Esophagus muscularis mucosa (tissue), 4 donors: Measurements from ENCODE around the gene PTGFR. TPM values are rescaled to one million over a fixed set of nuclear protein-coding genes. Genes with fewer than 3 reads are reported as not detected.

Experiments used
- DNase-seq: peaks from one replicate; pipeline ENCODE4 v3.0.0-alpha.2; 2017; ENCODE audit errors: extremely low spot score
- H3K27ac ChIP-seq, 4 donors: fragments of 200-600 bp; sonication (generic); replicated peaks in 1 of 4; 1 replicate in 3 of 4; 2 replicates in 1 of 4; pipeline ENCODE4 v1.5.1; 2016 to 2019; ENCODE audit warnings: mild to moderate bottlenecking in 1 of 4
- H3K27me3 ChIP-seq, 4 donors: fragments of 200-600 bp; sonication (generic); one replicate each; pipeline versions ENCODE4 v1.5.1 to v1.6.0; 2016 to 2019
- H3K36me3 ChIP-seq, 4 donors: fragments of 200-600 bp; sonication (generic); one replicate each; pipeline ENCODE4 v1.5.1; 2016 to 2019
- H3K4me1 ChIP-seq, 4 donors: fragments of 200-600 bp; sonication (generic); one replicate each; pipeline ENCODE4 v1.5.1; 2016 to 2019
- H3K4me3 ChIP-seq, 4 donors: fragments of 200-600 bp; sonication (generic); 1 replicate in 2 of 4; 2 replicates in 2 of 4; pipeline ENCODE4 v1.5.1; 2016 to 2019; ENCODE audit warnings: mild to moderate bottlenecking in 4 of 4, moderate library complexity in 1 of 4
- H3K9me3 ChIP-seq, 4 donors: fragments of 200-600 bp; sonication (generic); 1 replicate in 3 of 4; 2 replicates in 1 of 4; pipeline ENCODE4 v1.5.1; 2016 to 2019
- EP300 ChIP-seq: sonication (generic); formaldehyde crosslinking; IDR thresholded peaks from one replicate; pipeline ENCODE4 v1.6.1; 2017; ENCODE audit warnings: antibody characterized with exemption
- POLR2A ChIP-seq: fragments of 450-650 bp; IDR thresholded peaks from one replicate; pipeline ENCODE4 v1.6.1; 2017; ENCODE audit warnings: antibody characterized with exemption, moderate library complexity, mild to moderate bottlenecking, low read depth
- POLR2AphosphoS5 ChIP-seq, 2 donors: sonication (generic); formaldehyde crosslinking; IDR thresholded peaks; one replicate each; pipeline ENCODE4 v1.6.1; 2017; ENCODE audit warnings: antibody characterized with exemption in 2 of 2
- WGBS: methylation state at CpG from one replicate; pipeline ENCODE4 v1.1.5; 2018; 5-methylcytosine and 5-hydroxymethylcytosine counted together
- intact Hi-C: fragments of 100-400 bp; cut with DNase I; formaldehyde crosslinking; loops from one replicate; pipeline ENCODE4 v1.15.1; 2023
- total RNA-seq, 4 donors: library from RNA; depleted of rRNA; stranded (reverse); fragments of >200 nt; gene quantifications; one replicate each; pipeline versions ENCODE4 v1.1.0 to v1.2.1, GENCODE V29; 2016
- TF ChIP-seq, protein P1 (sequence below), 3 experiments: fragments of 200-600 bp in 2 of 3; fragments of 450-650 bp in 1 of 3; sonication (generic) in 2 of 3; IDR thresholded peaks; one replicate each; pipeline ENCODE4 v1.5.1; 2017 to 2019; ENCODE audit warnings: antibody characterized with exemption in 3 of 3, mild to moderate bottlenecking in 2 of 3, moderate library complexity in 1 of 3

Gene PTGFR
- total RNA-seq, 4 donors from 2014 or later: 2.1 to 3.8 (median 2.8) TPM

DNA sequence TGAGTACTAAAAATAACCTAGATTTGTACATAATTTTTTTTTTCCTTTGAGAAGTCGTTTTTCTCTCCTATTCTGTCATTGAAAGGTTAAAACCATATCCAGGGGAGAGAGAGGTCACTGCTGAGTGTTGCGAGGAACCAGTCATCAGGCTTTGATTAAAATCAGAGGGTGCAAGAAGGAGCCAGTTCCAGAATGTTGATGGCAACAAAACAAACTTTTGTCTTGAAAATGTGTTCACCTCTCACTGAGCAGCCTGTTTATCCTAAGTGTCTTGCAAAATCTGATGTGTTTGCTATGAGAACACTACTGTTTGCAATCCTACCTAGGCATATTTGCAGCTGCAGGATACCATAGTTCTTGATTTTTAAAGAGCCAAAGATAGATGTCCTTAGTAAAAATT, 25.9 kb downstream of the PTGFR start:
- Histone ChIP-seq H3K9me3 (peaks cover 0 to 2% (median under 1%) of the 10 kb centered on the region in 4 donors), H3K27ac (no peak overlapping the region), H3K4me3 (no peak overlapping the region), H3K36me3 (no peaks in the 10 kb centered on the region), H3K27me3 (no peaks in the 10 kb centered on the region), H3K4me1 (no peaks in the 10 kb centered on the region)
- intact Hi-C loops: no loop called here
- WGBS: 59% methylated on average over 2 of the region's 2 CpGs
- no peak for DNase-seq
- TF ChIP-seq POLR2AphosphoS5 (IDR thresholded peaks at IDR 0.05) (no peak), POLR2A (no peak), EP300 (no peak)
- TF ChIP-seq, protein P1, sequence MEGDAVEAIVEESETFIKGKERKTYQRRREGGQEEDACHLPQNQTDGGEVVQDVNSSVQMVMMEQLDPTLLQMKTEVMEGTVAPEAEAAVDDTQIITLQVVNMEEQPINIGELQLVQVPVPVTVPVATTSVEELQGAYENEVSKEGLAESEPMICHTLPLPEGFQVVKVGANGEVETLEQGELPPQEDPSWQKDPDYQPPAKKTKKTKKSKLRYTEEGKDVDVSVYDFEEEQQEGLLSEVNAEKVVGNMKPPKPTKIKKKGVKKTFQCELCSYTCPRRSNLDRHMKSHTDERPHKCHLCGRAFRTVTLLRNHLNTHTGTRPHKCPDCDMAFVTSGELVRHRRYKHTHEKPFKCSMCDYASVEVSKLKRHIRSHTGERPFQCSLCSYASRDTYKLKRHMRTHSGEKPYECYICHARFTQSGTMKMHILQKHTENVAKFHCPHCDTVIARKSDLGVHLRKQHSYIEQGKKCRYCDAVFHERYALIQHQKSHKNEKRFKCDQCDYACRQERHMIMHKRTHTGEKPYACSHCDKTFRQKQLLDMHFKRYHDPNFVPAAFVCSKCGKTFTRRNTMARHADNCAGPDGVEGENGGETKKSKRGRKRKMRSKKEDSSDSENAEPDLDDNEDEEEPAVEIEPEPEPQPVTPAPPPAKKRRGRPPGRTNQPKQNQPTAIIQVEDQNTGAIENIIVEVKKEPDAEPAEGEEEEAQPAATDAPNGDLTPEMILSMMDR (IDR thresholded peaks at IDR 0.05): no peak

DNA sequence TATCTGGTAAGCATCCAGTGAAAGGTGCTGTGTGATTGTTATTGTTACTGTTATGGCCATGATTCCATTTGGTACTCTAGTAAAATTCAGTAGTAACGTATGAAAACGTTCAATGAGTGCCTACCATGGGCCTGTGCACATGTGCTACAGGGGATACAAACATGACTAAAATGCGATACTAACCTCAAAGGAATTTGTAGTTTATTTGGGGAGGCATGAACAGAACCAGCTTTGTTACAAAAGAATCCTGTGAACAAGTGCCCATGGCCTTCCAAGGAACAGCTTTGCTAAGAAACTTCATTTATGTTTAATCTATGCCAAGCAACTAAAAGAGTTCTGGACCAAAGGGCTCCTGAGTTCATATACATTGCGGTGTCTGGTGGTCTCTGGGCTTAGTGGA, 28.7 kb downstream of the PTGFR start:
- Histone ChIP-seq H3K9me3 (no peaks in the 10 kb centered on the region), H3K4me3 (no peak overlapping the region), H3K4me1 (no peaks in the 10 kb centered on the region), H3K27ac (no peak overlapping the region), H3K27me3 (no peaks in the 10 kb centered on the region), H3K36me3 (no peaks in the 10 kb centered on the region)
- intact Hi-C loops: no loop called here
- WGBS: 87% methylated on average over 4 of the region's 4 CpGs
- TF ChIP-seq POLR2A (no peak), POLR2AphosphoS5 (IDR thresholded peaks at IDR 0.05) (no peak), EP300 (no peak)
- TF ChIP-seq, protein P1 (IDR thresholded peaks at IDR 0.05): no peak
- DNase-seq: no peak

DNA sequence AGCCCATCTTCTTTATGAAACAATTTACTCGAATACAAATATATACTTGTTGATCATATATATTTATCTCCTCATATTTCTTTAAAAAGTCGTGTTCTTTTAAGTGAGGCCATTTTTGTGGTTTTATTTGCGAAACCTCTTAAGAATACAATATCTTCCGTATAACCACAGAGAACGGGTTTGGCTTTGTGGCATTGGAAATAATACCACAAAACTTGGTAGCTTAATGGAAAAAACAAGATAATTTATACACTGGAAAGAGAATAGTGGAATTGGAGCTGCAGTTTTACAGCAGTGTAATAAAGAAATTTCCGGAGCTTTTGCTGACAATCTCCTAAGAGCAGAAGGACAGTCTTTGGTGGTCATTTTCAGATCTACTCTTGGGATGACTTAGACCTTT, 29.4 kb downstream of the PTGFR start:
- TF ChIP-seq POLR2AphosphoS5 (IDR thresholded peaks at IDR 0.05) (no peak), EP300 (no peak), POLR2A (no peak)
- TF ChIP-seq, protein P1 (IDR thresholded peaks at IDR 0.05): no peak
- 83% methylated on average over 6 of the region's 6 CpGs for WGBS
- no peak for DNase-seq
- Histone ChIP-seq H3K27me3 (no peaks in the 10 kb centered on the region), H3K9me3 (no peaks in the 10 kb centered on the region), H3K4me1 (no peaks in the 10 kb centered on the region), H3K27ac (no peak overlapping the region), H3K4me3 (no peak overlapping the region), H3K36me3 (no peaks in the 10 kb centered on the region)
- intact Hi-C loops: no loop called here

DNA sequence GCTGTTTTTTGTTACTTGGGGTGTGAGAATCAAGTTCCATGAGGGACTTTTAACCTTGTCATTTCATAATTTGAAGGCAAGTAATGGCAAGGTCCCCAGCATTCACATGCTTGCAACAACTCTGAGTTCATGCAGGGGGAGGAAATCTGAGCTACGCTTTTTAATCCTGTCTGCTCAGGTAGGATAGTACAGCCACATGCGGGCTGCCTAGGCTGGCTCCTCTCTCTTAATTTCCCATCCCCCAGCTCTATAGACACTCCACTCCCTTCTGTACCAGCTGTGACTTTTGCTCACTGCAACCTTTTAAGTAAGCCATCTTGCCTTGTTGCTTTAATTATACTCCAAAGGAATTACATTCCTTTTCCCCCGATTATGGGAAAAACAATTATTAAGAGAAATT, 30.1 kb downstream of the PTGFR start:
- Histone ChIP-seq H3K27ac (no peak overlapping the region), H3K4me3 (no peak overlapping the region), H3K9me3 (no peaks in the 10 kb centered on the region), H3K27me3 (no peaks in the 10 kb centered on the region), H3K4me1 (no peaks in the 10 kb centered on the region), H3K36me3 (no peaks in the 10 kb centered on the region)
- 88% methylated on average over 3 of the region's 3 CpGs for WGBS
- no peak for TF ChIP-seq POLR2A
- TF ChIP-seq EP300: no peak
- TF ChIP-seq, protein P1 (IDR thresholded peaks at IDR 0.05): no peak
- TF ChIP-seq POLR2AphosphoS5 (IDR thresholded peaks at IDR 0.05): no peak
- no peak for DNase-seq
- intact Hi-C loops: no loop called here

DNA sequence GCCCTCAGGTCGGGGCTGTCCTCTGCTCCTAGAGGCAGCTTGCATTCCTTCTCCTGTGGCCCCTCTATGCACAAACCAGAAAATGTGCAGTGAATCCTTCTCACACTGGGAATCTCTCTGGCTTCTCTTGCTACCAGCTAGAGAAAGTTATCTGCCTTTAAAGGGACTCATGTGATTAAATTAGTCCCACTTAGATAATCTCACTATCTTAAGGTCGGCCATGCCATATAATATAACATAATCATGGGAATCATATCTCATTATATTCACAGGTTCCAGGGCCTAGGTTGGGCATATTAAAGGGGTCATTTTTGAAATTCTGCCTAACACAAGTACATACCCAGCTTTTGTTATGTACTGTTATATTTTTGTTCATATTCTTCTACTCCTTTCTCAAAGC, 31.4 kb downstream of the PTGFR start:
- Histone ChIP-seq H3K27me3 (no peaks in the 10 kb centered on the region), H3K4me3 (no peak overlapping the region), H3K27ac (no peak overlapping the region), H3K4me1 (no peaks in the 10 kb centered on the region), H3K9me3 (no peaks in the 10 kb centered on the region), H3K36me3 (no peaks in the 10 kb centered on the region)
- WGBS: 70% methylated on average over 2 of the region's 2 CpGs
- intact Hi-C loops: no loop called here
- no peak for DNase-seq
- TF ChIP-seq EP300: no peak
- TF ChIP-seq POLR2A: no peak
- no peak for TF ChIP-seq POLR2AphosphoS5 (IDR thresholded peaks at IDR 0.05)
- TF ChIP-seq, protein P1 (IDR thresholded peaks at IDR 0.05): no peak
